Measurements from ENCODE around the gene ATP1A2.

The ATP1A2 gene

GRCh38 chr1:160187407-160187806, 71.8 kb downstream of the ATP1A2 start:
- Histone ChIP-seq H3K4me1 (ENCODE audit: control insufficient read depth in 2 of 2, insufficient read depth in 2 of 2, low read length in 2 of 2) (no peaks in the 10 kb centered on the region), H3K27ac (ENCODE audit: low read depth in 2 of 2, low read length in 2 of 2) (no peak overlapping the region), H3K9me3 (ENCODE audit: control insufficient read depth in 2 of 2, low read length in 2 of 2) (no peaks in the 10 kb centered on the region), H3K4me3 (ENCODE audit: low read length in 2 of 2) (no peak overlapping the region), H3K36me3 (ENCODE audit: control insufficient read depth in 2 of 2, insufficient read depth in 2 of 2, low read length in 2 of 2) (no peaks in the 10 kb centered on the region), H3K27me3 (ENCODE audit: control insufficient read depth in 2 of 2, insufficient read depth in 2 of 2, low read length in 2 of 2) (no peaks in the 10 kb centered on the region), H3K9ac (ENCODE audit: low read depth in 1 of 2, low read length in 2 of 2) (no peak overlapping the region)

- Histone ChIP-seq H3K4me3 (ENCODE audit: low read length in 2 of 2) (no peak overlapping the region), H3K36me3 (ENCODE audit: control insufficient read depth in 2 of 2, insufficient read depth in 2 of 2, low read length in 2 of 2) (no peaks in the 10 kb centered on the region), H3K9ac (ENCODE audit: low read depth in 1 of 2, low read length in 2 of 2) (no peak overlapping the region), H3K4me1 (ENCODE audit: control insufficient read depth in 2 of 2, insufficient read depth in 2 of 2, low read length in 2 of 2) (peaks cover 2% of the 10 kb centered on the region in 2 donors), H3K27ac (ENCODE audit: low read depth in 2 of 2, low read length in 2 of 2) (no peak overlapping the region), H3K27me3 (ENCODE audit: control insufficient read depth in 2 of 2, insufficient read depth in 2 of 2, low read length in 2 of 2) (no peaks in the 10 kb centered on the region), H3K9me3 (ENCODE audit: control insufficient read depth in 2 of 2, low read length in 2 of 2) (no peaks in the 10 kb centered on the region)
These were observed 72.8 kb downstream of the ATP1A2 start for GRCh38 chr1:160188341-160188740.

DNA sequence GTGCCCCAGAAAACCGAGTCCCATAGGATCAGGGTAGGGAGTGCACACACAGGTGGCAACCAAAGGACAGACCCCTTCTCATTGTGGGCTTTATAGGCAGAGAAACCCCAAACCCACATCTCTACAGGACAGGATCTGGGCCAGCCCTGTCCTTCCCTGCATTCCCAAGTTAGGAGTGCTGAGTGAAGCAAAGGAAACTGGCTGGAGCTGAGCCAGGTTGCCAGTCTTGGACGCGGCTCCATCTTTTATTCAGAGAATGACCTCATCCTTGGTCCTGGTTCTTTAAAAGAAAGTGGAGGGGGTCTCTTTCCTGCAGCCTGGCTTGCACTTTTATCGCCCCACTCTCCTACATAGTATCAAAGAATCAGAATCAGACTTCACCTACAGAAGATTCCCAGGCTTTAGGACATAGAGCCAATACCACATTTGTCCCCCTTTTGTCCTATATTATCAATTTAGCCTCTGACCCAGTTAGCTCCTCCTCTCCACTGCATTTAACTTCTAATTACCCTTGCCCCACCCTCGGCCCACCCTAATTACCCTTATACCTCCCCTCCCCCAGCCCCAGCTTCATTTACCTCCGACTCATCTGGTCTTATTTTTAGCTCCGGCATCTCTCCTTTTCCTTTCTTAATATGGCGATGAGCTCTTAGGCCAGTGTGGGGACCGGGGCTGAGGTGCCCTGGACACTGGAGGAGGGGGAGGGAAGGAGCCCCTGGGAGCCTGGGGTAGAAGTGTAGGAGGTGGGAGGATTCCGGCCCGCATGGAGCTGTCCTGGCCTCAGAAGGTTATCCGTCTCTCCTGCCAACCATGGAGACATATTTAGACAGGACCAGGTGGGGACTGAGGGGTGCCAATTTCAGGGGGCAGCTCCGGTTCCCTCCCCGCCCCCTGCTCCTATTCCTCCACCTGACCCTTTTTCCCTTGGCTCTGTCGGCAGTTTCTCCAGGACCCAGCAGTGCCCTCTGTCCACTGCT, 74.4 kb downstream of the ATP1A2 start, which contains the start of gene CASQ1:
TSS of gene CASQ1 (plus strand) at position 927 of the 977 bp plus-strand sequence. CDS start 177 bp downstream, outside the sequence.
- Histone ChIP-seq H3K4me3 (ENCODE audit: low read length in 2 of 2) (no peak within 1 kb of the TSS), H3K27ac (ENCODE audit: low read depth in 2 of 2, low read length in 2 of 2) (no peak within 1 kb of the TSS), H3K9ac (ENCODE audit: low read depth in 1 of 2, low read length in 2 of 2) (no peak within 1 kb of the TSS), H3K9me3 (ENCODE audit: control insufficient read depth in 2 of 2, low read length in 2 of 2) (no peaks in the 10 kb centered on the region), H3K36me3 (ENCODE audit: control insufficient read depth in 2 of 2, insufficient read depth in 2 of 2, low read length in 2 of 2) (no peaks in the 10 kb centered on the region), H3K27me3 (ENCODE audit: control insufficient read depth in 2 of 2, insufficient read depth in 2 of 2, low read length in 2 of 2) (no peaks in the 10 kb centered on the region), H3K4me1 (ENCODE audit: control insufficient read depth in 2 of 2, insufficient read depth in 2 of 2, low read length in 2 of 2) (peaks cover 5% of the 10 kb centered on the region in 2 donors)

DNA sequence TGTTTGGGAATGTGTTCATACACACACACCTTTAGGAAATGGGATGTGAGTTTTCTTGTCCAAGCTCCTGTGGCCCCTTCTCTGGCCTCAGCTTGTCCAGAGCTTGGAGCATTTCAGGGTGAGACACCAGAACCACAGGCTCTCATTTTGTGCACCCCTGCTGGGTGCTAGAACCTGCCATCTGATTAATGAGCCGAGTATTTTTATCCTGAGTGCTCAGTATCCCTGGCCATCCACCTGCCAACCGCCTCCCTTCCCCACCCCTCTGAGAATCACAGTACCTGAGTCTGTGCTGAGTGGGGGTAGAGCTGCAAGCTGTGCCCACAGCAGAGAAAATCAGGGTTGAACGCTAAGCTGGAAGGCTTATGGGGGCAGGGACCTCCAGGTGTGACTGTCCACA, 76.2 kb downstream of the ATP1A2 start:
- H3K27me3 ChIP-seq (ENCODE audit: control insufficient read depth in 2 of 2, insufficient read depth in 2 of 2, low read length in 2 of 2) = no peaks in the 10 kb centered on the region
- H3K36me3 ChIP-seq (ENCODE audit: control insufficient read depth in 2 of 2, insufficient read depth in 2 of 2, low read length in 2 of 2) = no peaks in the 10 kb centered on the region
- H3K4me3 ChIP-seq (ENCODE audit: low read length in 2 of 2) = no peak overlapping the region
- H3K9ac ChIP-seq (ENCODE audit: low read depth in 1 of 2, low read length in 2 of 2) = no peak overlapping the region
- no peaks in the 10 kb centered on the region for H3K9me3 ChIP-seq (ENCODE audit: control insufficient read depth in 2 of 2, low read length in 2 of 2)
- H3K27ac ChIP-seq (ENCODE audit: low read depth in 2 of 2, low read length in 2 of 2) = no peak overlapping the region
- H3K4me1 ChIP-seq (ENCODE audit: control insufficient read depth in 2 of 2, insufficient read depth in 2 of 2, low read length in 2 of 2) = peaks cover 5% of the 10 kb centered on the region in 2 donors

- no peaks in the 10 kb centered on the region for H3K36me3 ChIP-seq (ENCODE audit: control insufficient read depth in 2 of 2, insufficient read depth in 2 of 2, low read length in 2 of 2)
- H3K4me3 ChIP-seq (ENCODE audit: low read length in 2 of 2) = no peak overlapping the region
- H3K27ac ChIP-seq (ENCODE audit: low read depth in 2 of 2, low read length in 2 of 2) = no peak overlapping the region
- no peaks in the 10 kb centered on the region for H3K9me3 ChIP-seq (ENCODE audit: control insufficient read depth in 2 of 2, low read length in 2 of 2)
- no peaks in the 10 kb centered on the region for H3K27me3 ChIP-seq (ENCODE audit: control insufficient read depth in 2 of 2, insufficient read depth in 2 of 2, low read length in 2 of 2)
- H3K9ac ChIP-seq (ENCODE audit: low read depth in 1 of 2, low read length in 2 of 2) = no peak overlapping the region
- H3K4me1 ChIP-seq (ENCODE audit: control insufficient read depth in 2 of 2, insufficient read depth in 2 of 2, low read length in 2 of 2) = peaks cover 5% of the 10 kb centered on the region in 2 donors
These were observed 76.7 kb downstream of the ATP1A2 start for GRCh38 chr1:160192234-160192633.
